Stimulated activated CD4-positive, alpha-beta T cell treated with anti-CD3 and anti-CD28 coated beads, Interleukin-2, amount 100 ng/mL, for 48 hours (primary cell): ENCODE results near the gene EBF3.

Experiments used
- DNase-seq, 2 donors: peaks; one replicate each; pipeline ENCODE4 v3.0.0-alpha.2; 2020

EBF3 gene

DNA sequence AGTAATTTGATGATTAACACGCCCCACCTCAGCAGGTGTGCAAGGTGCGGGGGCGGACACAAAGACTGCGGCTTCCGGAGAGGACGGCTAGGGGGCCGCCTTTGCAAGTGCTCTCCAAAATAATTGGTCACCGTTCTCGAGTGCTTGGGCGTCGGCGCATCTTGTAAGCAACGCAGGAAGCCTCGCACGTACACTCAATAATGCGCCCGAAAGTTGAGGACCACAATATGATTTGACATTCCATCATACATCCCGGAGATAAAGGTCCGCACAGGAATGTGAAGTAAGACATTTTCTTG lies 114.7 kb downstream of the EBF3 start:
- no peak for DNase-seq

DNA sequence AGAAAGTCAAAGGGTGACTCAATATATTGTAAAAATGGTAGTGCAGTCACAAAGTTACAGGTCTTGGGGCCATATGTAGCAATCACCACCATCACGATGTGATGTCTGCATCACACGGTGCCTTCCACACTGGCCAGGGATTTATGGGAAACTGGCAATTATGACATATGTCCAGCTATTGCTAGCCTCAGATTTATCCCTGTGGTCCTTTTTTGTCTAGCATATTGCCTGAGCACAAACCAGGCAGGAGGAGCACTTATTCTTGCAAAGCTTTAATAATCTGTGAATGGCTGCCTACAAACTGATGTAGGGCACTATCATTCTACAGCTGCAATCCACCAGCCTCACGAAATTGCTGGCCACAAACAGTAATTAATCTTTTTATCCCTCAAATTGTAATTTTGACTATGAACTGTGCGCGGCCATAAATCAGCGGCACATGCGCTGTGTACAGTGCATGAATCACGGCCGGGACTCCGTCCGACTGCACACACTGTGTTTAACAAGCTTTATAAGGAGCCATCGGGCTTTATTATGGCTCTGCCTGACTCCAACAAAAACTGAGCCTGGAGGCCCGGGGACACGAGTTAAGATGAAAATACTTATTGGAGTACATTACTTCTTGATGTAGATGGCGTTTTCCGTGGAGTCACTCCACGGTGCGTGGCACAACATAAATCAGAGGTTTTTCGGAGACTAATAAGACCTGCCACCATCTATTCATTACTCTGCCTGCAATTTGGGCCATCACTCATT lies 115.2 kb downstream of the EBF3 start:
- DNase-seq: no peak

DNA sequence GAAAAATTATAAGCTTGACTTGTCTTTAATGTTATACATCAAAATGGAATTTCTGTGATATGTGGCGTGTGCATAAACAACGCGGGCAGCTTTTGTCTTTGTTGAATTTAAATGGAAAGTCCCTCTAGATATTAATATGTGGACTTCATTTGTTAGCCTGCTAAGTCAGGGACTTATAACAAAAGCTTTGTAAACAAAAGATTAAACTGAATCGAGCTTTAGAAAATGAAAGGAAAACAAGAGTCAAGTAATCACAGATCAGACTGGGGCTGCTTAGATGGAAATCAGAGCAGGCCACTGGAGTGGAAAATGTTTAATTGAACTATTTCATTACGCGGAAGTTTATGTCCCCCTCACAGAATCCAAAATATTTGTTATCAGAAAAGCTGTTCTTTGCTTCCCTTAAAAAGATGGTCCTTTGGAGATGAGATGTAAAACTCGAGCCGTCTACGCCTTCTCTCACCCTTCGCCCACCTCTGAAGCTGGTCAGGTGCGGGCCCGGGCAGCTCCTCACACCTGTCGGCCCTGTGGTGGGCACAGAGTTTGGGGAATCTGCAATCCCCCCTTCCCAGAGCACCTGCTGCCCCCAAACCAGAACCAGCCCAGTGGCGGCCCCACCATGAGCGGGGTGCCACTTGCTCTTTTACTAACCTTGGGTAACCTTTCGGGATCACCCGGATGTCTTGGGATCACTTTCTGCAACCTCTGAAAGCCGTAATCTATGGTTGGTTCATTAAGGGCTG lies 116.2 kb downstream of the EBF3 start:
- no peak for DNase-seq

DNA sequence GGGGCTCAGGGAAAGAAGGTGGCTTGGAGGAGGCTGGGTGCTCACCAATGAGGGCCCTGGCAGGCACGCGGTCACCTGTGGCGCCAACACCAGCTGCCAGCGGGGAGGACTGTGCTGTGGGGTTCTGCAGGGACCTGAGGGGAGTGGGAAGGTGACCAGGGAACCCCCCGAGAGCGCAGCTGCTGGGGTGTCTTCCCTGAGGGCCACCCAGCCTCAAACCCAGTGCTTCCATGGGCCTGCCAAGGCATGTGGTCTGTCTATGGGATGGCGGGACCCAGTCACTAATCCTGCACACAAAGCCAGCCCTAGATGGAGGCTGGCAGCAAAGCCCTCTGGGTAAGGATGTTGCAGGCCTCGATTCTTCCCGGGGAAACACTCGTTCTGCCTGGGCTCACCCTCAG lies 117.1 kb downstream of the EBF3 start:
- no peak for DNase-seq

DNA sequence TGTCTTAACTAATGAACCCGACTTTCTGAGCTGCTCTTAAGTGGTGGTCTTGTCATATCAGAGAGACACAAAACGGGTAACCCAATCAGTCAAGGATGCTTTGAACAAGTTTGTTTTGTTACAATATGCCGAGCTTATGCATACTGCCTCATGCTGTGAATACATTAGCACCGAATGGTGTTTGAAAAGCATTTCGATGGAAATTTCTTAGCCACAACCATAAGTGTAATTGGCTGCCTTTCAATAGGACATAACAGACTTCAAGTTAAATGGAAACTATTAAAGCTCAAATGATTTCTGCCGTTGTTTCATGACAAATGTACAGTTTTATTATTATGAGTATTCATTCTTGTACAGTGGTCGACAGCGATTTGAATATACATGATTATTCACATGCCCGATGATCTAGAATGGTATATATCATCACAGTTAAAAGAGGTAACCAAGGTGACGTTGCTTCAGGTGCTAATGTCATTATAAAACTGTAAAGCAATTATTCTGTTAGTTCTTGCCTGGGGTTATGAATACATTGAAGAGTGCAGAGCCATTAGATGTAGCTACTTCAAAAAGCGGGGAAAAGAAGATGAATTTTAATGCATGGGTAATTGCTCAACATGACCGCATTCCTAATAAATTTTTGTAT lies 118.8 kb downstream of the EBF3 start:
- no peak for DNase-seq

DNA sequence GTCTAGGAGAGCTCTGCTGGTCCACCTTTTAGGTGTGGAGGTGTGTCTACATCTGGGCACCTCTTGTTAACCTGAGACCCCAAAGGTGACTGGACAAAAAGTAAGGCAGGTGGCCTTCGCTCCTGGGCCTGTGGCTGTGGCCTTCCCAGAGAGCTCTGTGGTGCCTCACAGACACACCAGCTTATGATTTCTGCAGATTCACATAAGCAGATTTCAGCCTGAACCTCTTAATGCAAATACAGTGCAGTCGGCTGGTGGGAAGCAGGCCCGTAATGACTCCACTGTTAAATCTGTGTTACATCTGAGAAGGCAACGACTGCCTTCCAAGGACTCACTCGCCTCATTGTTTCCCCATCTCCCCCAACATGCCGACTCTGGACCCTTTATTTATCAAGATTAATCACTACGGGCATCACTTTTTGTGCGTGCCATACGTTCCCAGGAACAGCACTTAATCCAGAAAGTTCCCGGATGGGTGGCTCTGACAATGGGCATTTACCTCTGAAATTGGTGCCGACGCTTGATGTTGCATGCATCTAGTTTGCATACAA lies 119.8 kb downstream of the EBF3 start:
- no peak for DNase-seq

DNA sequence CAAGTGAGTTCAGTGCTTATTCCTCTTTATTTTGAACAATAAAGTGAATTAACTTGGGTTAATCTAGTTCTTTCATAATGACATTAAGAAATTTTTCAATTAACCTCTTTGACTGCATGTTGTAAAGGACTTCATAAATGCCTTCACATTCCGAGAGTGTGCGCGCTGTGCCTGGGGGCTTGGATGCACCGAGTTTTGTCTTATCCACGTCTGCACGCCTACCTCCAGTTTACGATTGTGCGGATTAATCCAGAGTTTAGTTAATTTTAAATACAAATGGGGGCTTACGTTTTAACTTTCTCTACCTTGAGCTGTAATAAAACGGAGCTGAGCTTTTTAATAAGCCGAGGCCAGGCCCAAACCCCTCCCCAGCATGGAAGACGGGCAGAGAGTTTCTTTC lies 120.4 kb downstream of the EBF3 start:
- no peak for DNase-seq

DNA sequence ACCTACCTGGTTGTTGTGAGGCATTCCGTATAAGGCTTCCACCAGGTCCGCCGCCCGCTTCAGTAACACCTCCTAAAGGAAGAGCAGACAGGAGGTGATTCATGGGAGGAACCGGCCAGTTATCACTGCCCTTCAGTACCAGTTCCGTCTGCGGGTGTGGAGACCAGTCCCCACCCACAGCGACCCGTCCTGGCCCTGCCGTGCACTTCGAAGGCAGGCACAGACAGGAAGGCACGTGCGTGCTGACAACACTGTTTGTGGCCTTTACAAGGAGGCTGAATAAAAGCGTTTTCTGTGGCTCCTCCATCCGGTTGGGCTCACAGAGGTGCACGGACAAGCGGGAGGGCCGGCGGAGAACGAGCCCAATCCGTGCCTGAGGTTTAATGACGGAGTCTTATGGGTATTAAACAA lies 120.9 kb downstream of the EBF3 start:
- no peak for DNase-seq

DNA sequence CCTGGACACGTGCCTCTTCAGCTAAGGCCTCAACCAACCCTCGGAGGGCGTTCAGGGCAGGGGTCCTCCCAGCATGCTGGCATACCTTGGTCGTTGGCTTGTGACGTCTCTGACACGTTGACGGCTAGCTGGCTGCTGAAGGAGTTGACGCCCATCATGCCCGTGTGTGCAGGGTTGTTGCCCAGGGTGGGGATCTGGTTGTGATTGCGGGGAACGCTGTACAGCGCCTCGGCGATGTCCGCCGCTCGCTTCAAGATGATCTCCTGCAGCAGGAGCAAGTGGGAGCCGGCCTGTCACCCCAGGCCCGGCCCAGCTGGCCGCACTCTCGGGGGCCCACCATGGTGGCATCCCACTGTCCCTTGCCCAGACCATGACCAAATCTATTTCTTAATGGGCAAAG lies 122.0 kb downstream of the EBF3 start:
- DNase-seq: no peak

DNA sequence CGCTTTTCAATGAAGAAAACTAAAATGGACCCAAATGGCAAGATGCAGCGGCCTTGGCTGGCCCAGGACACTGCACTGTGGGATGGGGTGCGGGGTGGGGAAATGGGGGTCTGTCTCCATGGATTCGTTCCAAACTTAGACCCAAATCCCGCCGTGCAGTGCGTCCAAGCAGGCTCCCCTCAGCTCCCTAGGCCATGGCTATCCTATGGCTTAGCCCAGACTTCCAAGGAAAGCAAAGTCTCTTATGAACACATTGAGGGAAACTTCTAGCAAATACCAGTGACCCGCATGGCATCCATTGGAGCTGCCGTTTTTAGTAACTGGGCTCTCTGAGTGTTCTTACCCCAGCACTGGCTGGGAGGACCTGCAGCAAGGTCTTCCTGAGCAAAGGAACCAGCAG lies 122.5 kb downstream of the EBF3 start:
- DNase-seq: no peak

DNA sequence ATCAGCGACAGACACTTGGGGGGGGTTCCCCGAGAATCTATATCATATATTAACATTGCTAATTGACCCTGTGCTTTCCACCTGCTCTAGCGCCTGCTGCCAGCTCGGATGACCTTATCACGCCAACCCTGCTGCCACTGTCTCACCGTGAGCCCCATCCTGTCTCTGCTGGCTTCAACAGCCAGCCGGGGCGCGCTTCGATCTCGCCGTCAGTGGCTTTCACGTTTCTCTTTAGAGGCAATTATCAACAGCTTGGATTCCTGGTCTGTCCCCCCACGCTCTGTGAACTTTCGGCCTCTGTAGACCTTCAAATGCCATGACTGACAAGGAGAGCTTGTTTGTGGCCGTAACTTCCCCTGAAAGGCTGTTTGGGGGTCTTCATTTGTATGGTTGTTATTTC lies 123.0 kb downstream of the EBF3 start:
- no peak for DNase-seq

DNA sequence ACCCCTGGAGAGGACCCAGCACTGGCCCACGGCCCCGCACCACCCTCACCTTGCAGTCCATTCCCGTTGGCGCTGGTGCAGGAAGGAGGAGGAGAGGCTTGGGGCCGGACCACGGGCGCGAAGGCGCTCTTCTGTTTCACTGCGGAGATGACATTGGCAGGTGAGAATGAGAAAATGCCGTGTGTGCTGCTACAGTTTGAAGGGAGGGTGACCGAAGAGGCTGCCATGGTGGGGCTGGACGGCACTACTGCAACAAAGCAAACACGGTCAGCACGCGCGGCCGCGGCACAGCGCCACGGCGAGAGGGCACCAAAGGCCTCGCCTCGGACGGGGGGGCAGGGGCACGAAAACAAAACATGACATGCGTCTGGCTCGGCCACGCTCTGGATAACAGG lies 123.9 kb downstream of the EBF3 start:
- no peak for DNase-seq

DNA sequence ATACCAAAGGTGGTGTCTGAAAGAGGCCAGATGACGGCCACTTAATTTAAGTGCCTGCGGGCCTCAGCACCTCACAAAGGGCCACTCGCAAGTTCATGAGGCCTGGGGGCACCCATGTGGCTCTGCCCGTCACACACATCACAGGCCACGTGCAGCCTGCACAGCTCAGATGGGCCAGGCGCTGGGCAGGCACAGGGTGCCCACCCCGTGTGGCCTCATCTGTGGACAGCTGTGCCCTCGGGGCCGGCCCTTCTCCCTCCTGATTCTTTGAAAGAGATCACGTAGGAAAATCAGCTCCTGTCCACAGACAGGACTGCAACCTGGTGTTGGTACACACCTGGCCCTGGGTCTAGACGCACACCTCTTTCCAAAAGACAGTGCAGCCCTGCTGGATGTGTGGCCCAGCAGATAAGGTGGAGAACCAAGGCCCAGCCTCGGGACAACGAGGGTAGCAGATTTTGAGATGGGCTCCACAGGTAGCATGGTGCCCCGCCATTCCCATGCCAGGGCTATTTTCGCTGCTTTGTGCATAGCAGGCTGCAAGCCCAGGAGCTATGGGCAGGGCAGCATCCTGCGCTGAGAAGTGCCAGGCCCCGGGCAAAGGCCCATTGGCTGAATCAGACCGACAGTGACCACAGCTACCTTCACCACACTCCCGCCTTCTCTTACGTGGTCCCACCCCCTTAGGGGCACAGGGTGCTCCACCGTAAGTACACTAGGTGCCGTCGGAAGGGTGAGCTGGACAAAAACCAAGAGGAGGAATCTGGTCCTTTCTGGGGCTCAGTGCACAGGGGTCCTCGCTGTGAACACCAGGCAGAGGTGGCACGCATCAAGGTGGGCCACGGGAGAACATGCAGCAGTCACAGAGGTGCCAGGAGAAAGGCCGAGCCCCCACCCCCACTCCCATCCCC lies 124.5 kb downstream of the EBF3 start:
- no peak for DNase-seq

DNA sequence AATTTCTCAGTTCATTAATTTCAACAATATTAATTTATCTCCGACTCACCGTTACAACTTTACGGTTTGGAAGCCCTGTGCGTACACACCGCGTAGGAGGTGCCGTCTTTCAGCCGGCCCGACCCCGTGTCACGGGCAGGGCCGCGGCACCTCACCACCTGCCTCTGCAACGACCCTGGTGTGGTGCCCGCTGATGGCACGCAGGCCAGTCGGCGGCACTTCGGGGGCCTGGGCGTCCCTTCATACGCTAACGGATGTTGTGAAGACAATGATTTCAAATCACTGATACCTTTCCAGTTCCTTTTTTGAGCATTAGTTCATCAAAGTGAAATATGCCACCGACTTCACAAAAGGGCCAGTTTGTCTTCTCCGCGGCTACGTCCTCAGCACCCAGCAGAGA lies 125.3 kb downstream of the EBF3 start:
- DNase-seq: no peak

DNA sequence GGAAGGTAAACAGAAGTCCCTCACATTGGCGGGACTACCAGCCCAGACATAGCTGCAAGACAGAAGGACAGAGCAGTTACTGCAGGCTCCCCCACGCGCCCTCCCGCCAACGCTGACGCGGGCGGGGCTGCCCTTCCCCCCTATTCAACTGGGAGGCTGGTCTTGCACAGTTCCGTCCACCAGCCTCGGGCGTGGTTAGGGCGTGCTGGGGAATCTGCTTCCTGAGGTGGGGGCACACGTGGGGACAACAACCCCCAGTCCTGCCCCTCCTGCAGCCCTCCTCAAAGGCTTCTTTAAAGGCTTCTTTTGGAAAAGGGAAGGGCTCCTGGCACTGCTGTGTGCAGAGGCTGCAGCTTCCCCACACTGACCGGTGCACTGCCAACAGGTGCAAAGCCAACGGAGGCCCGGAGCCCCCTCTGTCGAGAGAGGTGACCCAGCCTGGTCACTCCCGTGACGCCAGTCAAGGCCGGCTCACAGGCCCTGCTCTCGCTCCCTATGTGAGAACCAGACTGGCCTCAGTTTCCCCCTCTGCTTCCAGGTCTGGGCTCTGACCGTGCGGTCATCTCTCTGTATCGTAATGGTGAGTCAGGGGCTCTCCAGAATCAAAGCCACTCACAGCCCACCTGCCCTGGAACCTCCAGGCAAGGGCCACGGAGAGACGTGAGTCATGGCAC lies 126.0 kb downstream of the EBF3 start:
- DNase-seq: no peak

DNA sequence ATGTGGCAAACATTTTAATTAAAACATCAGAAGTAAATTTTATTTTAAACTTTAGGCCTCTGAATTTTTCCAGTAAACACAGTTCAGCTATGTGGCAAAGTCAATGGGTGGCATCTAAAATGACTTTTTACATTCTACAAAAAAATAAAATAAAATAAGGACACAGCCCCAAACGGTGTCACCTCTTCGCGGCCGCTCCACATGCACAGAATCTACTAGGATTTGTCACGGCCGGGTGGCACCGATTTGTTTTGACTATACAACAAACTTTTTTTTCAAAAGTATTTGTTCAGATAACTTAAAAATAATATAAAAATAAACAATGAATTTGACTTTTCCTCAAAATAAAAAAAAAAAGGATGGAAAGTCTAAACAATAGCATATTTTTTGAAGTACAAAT lies 127.8 kb downstream of the EBF3 start:
- no peak for DNase-seq

DNA sequence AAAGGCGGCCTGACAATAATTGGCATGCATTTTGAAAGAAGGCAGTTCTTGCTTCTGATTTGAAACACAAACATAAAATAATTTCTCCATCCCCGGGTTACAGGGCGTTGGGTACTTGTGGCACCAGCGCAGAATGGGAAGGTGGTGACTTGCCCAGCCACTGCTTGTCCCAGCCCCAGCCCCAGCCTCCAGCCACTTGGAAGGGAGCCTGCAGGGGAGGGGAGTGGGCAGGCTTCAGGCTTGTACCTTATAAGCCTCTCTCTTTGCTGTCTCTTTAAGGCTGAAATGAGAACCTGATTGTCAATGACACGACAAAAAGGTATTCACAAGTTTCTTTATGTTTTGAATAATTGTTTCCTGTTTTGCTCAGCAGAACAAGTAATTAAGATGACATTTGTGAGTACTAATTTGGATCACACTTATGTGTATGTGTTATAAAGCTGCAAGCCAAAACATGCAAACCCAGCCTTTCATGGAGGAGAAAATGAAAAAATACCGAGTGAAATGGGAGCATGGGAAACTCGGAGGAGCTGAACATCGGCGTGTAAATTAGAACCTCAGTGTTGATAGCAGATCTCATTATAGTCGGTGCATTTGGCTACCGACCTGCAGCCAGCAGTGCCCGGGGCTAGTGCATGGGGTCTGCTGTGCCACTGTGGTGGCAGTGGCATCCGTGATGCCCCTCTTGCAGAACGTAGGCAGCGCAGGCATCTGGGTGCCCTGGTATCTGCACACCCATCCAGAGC lies 129.9 kb downstream of the EBF3 start:
- no peak for DNase-seq

DNA sequence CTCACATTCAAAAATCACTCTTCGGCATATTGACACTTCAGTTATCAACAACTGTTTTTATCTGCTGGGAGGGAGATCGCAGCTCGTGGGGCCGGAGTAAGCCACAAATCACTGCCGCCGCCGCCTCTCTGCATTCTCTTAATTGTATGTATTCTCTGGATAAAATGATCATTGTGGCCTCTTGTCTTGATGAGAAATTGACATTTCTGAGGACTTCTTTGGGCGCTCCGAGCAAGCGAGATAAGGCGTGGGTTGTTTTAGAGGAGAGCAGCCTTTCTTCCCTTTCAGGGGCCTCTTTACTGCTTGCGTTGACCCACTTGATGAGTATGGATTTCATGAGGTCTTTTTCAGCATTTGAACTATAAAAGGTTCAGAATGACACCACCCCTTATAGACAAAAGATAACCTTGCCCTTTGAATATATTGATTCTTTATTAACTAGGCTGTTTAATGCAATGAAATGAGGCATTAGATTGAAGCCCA lies 130.6 kb downstream of the EBF3 start:
- no peak for DNase-seq

DNA sequence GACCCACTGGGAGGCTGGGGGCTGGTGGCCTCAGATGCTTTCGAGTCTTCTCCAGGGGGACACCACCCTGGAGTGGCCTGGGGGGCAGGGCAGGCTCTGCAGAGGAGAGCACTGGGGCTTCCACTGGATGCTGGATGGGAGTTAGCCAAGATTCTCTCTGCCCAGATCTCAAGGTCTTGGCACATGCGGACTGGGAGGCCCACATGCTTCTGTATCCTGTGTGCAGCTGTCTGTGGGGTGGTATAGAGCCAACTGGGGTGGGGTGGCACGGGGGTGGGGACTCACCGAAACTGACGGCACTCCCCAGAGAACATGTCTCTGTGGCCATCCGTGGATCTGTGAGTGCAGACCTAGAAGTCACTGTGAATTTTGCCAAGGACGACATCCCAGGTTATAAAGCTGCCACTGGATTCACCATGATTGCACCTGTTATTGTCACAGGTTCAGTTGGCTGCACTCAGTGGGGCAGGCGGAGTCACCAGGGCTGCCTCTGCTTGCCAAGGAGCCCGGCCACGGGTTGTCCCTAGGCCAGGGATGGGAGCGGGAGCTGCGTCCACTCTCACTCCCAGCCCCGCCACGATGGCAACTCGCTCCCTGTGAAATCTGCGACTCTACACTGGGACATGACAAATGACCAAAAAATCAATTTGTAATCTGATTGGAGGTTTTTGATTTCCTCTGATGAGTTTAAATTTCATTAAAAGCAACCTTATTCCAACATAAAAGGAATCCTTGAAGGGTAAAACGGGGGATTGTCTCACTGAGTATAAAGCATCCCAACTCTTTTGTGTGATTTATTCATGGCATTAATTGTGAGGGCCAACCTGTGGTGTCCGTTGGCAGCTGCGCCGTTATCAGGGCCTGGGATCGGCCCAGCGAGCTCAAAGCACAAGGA lies 131.3 kb downstream of the EBF3 start:
- no peak for DNase-seq

DNA sequence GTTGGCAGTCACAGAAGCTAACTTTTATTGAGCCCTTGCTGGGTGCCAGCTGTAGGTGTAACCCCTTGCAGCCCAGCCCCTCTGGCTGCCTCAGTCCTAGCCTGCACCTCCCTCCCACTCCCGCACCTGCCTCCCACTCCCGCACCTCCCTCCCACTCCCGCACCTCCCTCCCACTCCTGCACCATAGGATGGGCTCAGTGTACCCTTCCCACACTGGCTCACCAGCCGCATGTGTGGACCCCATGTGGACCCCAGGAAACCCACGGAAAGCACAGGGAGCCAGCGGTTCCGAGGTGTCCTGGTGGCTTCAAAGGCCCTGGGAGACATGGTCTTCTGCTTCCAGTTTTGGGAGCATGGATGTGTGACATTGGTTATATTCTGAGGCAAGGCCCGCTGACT lies 132.9 kb downstream of the EBF3 start:
- DNase-seq: no peak
